OCI-M1 (cell line): ENCODE data around the gene DEDD2.

ENCODE experiments used
- DNase-seq: peaks from one replicate; lab custom pipeline; 2025; lab: John Stamatoyannopoulos, UW

DEDD2 gene

GRCh38 chr19:42248270-42249148, 31.0 kb upstream of the DEDD2 start:
- no peak for DNase-seq

GRCh38 chr19:42247640-42248199, 30.2 kb upstream of the DEDD2 start:
- no peak for DNase-seq

- peak; percentile 45 for DNase-seq
Measured at GRCh38 chr19:42246922-42247639, 29.6 kb upstream of the DEDD2 start.

GRCh38 chr19:42246143-42246921, 28.9 kb upstream of the DEDD2 start:
- DNase-seq: no peak

- DNase-seq: no peak
Measured at GRCh38 chr19:42245231-42245630, 27.8 kb upstream of the DEDD2 start.

DNA sequence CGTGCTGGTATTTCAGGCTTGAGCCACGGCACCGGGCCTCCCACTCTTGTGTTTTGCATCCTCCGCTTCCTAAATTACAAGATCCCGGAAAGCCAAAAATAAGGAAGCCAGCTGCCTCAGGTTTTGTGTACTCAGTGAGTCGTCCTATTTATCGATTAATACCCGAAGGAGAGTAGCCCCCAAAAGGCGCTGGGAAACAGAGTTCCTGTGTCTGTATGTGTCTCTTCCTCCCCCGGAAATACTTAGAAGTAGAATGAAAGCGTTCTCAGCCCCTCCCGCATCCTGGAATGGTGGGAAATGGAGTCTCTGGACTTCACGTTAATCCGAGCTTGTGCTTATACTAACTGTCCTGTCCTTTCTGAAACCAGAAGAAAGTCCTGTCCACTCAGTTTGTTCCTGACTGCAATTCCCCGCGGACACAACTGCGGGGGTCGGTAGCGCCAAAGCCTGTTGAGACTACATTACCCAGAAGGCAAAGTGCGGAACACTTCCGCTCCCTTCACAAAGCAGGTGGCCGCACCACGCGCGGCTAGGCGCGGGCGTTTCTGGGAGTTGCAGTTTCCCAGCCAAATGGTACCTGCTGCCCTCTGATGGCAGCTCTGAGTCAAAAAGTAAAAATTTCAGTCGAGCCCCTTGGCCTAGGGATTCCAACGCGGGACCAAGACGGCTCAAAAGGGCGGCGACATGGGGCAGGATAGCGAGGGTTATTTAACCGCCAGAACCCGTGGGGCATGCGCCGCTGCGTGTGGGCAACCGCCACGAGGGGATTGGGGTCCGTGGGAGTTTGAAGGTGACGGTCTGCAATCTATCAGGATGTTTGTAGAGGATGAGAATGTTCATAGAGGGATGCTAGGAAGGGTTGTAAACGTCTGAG, 27.1 kb upstream of the DEDD2 start:
- peak; percentile 99 for DNase-seq

GRCh38 chr19:42242512-42243409, 25.3 kb upstream of the DEDD2 start, which contains the start of gene GSK3A:
Gene GSK3A, minus strand, starts transcription at chr19:42242602. Its CDS starts 137 bp downstream, at chr19:42242465.
- DNase-seq: peak; percentile 99

DNA sequence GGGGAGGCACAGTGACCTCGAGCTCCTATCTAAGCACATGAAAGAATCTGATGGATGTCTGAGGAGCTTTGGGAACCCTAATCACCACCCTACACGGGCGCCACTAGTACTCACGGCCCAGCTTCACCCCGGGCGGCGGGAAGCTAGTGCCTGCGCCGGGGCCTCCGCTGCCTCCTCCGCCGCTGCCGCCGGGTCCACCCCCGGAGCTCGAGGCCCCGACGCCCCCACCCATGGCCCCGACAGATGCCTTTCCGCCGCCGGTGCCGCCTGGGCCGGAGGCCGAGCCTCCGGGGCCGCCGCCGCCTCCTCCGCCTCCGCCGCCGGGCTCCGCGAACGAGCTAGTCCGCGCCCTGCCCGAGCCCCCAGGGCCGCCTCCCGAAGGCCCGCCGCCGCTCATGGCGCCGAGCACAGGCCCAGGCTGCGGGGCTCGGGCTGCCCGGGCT, 24.6 kb upstream of the DEDD2 start:
- DNase-seq: no peak

DNA sequence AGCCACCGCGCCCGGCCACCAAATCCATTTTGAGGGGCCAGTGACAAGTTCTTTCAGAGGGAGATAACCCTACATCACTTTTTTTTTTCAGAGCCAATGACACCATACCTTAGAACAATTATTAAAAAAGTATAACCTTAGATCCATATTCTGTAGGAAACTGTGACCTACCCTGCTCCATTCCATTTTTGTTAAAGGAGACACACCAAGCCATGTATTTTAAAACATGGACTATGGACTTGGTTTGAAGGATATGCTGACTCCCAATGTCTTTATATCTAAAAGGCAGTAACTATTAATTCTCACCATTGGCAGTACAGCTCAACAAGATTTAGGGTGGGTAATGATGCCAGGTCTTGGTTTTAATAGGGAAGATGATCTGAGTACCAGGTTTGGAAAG, 23.8 kb upstream of the DEDD2 start:
- DNase-seq: no peak

DNA sequence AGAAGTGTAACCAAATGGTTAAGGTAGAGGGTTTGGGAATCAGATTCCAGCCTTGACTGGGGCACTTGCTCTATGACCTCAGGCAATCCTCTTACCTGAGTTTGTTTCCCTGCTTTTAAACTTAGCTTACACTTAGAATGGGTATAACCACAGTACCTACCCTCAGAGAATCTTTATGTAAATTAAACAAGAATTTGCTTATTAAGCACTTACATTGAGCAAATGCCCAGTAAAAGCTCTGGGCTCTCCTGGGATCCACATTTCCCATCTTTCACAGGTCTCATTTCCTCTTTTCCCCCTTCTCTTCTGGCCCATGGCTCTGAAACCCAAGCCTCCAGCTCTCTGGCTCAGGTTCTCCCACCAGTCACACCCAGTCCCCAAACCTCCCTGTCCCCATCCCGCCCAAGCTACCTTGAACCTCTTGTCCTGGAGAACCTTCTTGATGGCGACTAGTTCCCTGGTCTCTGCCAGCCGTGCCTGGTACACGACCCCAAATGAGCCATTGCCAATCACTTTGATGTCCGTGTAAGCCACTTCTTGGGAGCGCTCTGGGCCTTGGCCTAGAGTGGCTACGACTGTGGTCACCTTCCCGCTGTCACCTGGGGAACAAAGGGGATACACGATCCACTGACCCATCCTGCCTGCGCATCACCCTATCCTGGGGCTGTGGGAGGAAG, 22.2 kb upstream of the DEDD2 start:
- DNase-seq: no peak

GRCh38 chr19:42235181-42235580, 17.7 kb upstream of the DEDD2 start:
- DNase-seq: no peak

GRCh38 chr19:42234364-42234763, 16.9 kb upstream of the DEDD2 start:
- DNase-seq: no peak

DNA sequence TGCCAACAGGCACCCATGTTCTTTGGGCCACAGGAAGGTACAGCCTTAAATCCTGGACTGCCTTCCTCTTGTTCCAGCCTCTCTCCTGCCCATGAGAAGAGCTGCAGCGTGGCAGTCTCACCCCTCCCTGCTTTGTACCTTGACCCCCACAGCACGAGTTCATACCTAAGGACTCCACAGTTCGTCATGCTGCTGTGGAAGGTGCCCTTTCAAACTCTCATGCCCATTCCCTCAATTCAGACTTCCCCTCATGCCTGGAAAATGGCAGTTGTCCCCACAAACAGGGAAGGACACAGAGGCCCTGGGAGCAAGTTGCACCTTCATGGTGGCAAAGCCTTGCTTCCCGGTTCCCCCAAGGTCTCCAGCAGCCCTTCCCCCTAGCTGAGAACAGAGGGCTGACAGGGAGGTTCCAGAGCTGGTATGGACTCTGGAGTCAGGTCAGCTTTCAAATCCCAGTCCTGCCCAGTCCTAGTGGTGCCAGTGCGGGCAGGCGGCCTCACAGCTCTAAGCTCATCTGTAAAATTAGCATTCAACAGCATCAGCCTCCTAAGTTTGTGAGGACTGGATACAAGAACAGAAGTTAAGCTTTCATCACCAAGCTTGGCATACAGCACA, 16.3 kb upstream of the DEDD2 start:
- no peak for DNase-seq

GRCh38 chr19:42233106-42233505, 15.6 kb upstream of the DEDD2 start:
- no peak for DNase-seq

DNA sequence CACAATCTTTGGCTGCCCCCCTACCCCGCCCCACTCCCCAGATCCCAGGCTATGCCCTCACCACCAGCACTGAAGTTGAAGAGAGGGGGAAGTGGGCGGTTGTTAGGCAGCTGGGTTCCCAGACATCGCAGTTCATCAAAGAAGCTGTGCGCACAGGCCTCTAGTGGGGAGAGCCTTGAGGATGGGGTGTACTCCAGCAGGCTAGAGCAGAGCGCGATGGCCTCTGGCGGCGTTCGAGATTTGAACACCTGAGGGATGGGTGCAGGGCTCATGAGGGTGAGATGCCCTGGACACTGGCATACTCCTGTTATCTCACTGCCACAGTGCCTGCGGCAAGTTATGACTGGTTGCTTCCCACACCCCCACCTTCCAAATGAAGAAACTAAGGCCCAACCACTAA, 15.0 kb upstream of the DEDD2 start:
- DNase-seq: no peak

- no peak for DNase-seq
Measured at GRCh38 chr19:42230571-42230970, 13.1 kb upstream of the DEDD2 start.

DNA sequence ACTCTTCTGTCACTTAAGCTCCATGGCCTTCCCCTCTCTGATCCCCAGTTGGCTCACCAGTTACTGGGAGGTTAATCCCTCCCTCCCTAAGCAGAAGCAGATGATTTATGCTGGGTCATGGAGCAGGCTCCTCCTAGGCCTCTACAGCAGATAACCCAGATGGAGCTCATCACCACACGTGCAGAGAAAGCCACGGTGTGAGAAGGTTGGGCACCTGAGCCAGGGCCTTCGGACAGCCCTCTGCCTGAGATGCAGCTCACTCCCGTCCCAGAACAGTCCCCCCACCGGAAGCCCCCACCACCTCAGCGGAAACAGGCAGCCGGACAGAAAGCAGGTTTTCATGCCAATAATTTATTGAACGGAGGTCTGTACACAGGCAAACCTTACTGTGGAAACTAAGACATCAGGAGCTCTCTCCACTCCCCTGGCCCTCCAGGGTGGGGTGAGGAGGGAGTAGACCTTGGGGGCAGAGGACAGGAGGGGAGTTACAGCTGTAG, 12.4 kb upstream of the DEDD2 start:
- peak; percentile 61 for DNase-seq

GRCh38 chr19:42229301-42229854, 11.9 kb upstream of the DEDD2 start:
- DNase-seq: no peak
